Aorta (tissue), 5 donors: ENCODE data around the gene HAPLN3. TPM values are rescaled to one million over a fixed set of nuclear protein-coding genes. Genes with fewer than 3 reads are reported as not detected.

Experiments
- ATAC-seq: fragments of 200-7000 bp; cut with Tn5 transposase; one replicate; pipeline ENCODE4 v1.9.1; 2022; ENCODE audit warnings: moderate library complexity; ENCODE audit not compliant: low FRiP score
- DNase-seq, 2 donors: peaks; one replicate each; pipeline ENCODE4 v3.0.0-alpha.2; 2020
- H3K27ac ChIP-seq, 2 donors: one replicate each; pipeline ENCODE4 v1.5.1; 2013; ENCODE audit warnings: low read length in 2 of 2, mild to moderate bottlenecking in 2 of 2, moderate library complexity in 2 of 2, control low read depth in 1 of 2, inconsistent platforms in 1 of 2, low read depth in 1 of 2
- H3K27me3 ChIP-seq, 2 donors: one replicate each; pipeline ENCODE4 v1.6.1; 2013; ENCODE audit warnings: control low read depth in 1 of 2, low read length in 1 of 2, mild to moderate bottlenecking in 1 of 2, moderate library complexity in 1 of 2; ENCODE audit not compliant: insufficient read depth in 2 of 2, control insufficient read depth in 1 of 2
- H3K36me3 ChIP-seq, 2 donors: one replicate each; pipeline ENCODE4 v1.6.1; 2013; ENCODE audit warnings: control low read depth in 1 of 2, low read length in 1 of 2, mild to moderate bottlenecking in 1 of 2; ENCODE audit not compliant: insufficient read depth in 2 of 2, control insufficient read depth in 1 of 2
- H3K4me1 ChIP-seq, 2 donors: one replicate each; pipeline ENCODE4 v1.6.1; 2013; ENCODE audit warnings: low read length in 2 of 2, control low read depth in 1 of 2, mild to moderate bottlenecking in 1 of 2, moderate library complexity in 1 of 2; ENCODE audit not compliant: insufficient read depth in 2 of 2, control insufficient read depth in 1 of 2
- H3K4me3 ChIP-seq, 2 donors: one replicate each; pipeline ENCODE4 v1.5.1; 2013; ENCODE audit warnings: low read length in 2 of 2, control low read depth in 1 of 2, mild to moderate bottlenecking in 1 of 2
- H3K9me3 ChIP-seq: one replicate; pipeline ENCODE4 v1.6.1; 2013; ENCODE audit warnings: mild to moderate bottlenecking, low read length; ENCODE audit not compliant: control insufficient read depth
- WGBS, 2 donors: extraction: QIAGEN DNeasy Blood & Tissue Kit; methylation state at CpG; one replicate each; pipeline ENCODE4 v1.1.7; 2013; 5-methylcytosine and 5-hydroxymethylcytosine counted together
- intact Hi-C, 2 donors: fragments of 100-400 bp; cut with DNase I; formaldehyde crosslinking; loops; one replicate each; pipeline versions ENCODE4 v1.14.2 to v1.15.0; 2022
- polyA plus RNA-seq, 2 donors: library from polyadenylated mRNA; stranded (reverse); fragments of 200-250 nt; gene quantifications; one replicate each; pipeline ENCODE4 v1.2.3, GENCODE V29; 2013
- total RNA-seq, 2 donors: library from RNA; stranded (reverse); fragmentation: NEBNext Ultra II Directional; extraction: Animal tissue kit (Norgen Biotek cat#: 25700); gene quantifications; one replicate each; pipeline ENCODE4 v1.2.1, GENCODE V29; 2021
- donor health status: healthy with polysubstance abuse.
- donor health status: Bipolar disorder and iron deficiency.
- donor health status: DM: no; HTN: no; CAD: no.
- donor health status: DM: no; HTN: no; CAD: no.
- donor health status: DM: yes; HTN: yes; CAD: no.

Gene HAPLN3
- total and polyA plus RNA-seq, 4 donors: 14.4 to 99.4 (median 81.1) TPM

DNA sequence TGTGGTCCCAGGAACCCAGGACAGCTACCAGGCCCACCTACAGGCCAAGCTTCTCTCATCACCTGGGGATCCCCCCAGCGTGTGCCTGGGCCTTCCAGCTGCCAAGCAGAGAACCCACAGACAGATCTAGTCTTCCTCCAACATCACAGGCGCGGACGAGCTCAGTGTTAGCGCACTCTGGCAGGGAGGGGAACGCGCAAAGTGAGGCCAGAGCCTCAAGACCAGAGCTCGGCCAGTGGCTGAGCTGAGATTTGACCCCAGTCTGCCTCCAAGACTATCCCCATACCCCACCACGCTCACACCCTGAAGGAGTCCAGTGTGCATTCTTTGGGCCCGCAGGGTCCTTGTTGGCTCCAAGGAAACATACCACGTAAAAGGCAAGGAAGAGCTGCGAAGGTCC, 12.8 kb upstream of the HAPLN3 start:
- 80 to 81% methylated on average over 12 of the region's 12 CpGs for WGBS, 2 donors
- Histone ChIP-seq H3K27me3 (no peaks in the 10 kb centered on the region), H3K36me3 (peaks cover 0 to 10% of the 10 kb centered on the region in 2 donors), H3K27ac (no peak overlapping the region), H3K9me3 (no peaks in the 10 kb centered on the region), H3K4me1 (peaks cover 0 to 2% of the 10 kb centered on the region in 2 donors), H3K4me3 (no peak overlapping the region)
- ATAC-seq (no peak), DNase-seq (no peak)
- intact Hi-C loops: no loop called here

DNA sequence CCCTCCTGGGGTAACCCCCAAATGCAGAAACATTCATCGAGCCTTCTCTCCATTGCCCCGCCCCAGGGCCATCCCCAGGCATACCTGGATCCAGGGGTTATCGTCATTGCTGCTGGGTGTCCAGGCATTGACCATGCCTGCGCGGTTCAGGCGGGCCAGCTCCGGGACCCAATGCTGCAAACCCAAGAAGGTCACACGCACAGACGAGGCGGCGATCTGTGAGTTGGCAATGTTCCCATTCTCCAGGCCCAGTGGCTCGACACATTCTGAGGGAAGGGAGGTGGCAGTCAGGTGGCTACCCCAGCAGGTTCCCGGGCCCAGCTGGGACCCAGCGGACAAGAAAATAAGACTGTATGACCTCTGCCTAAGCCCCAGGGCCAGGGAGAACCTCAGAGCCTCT, 11.8 kb upstream of the HAPLN3 start:
- H3K36me3 ChIP-seq: peaks cover 0 to 11% of the 10 kb centered on the region in 2 donors
- H3K4me1 ChIP-seq: peaks cover 0 to 2% of the 10 kb centered on the region in 2 donors
- no peaks in the 10 kb centered on the region for H3K9me3 ChIP-seq
- intact Hi-C loops: no loop called here
- ATAC-seq: no peak
- H3K27me3 ChIP-seq: no peaks in the 10 kb centered on the region
- DNase-seq: no peak
- peak overlapping the region in 1 of 2 donors; percentile 23 for H3K27ac ChIP-seq
- 56 to 64% methylated on average over 14 of the region's 14 CpGs for WGBS, 2 donors
- H3K4me3 ChIP-seq: no peak overlapping the region

DNA sequence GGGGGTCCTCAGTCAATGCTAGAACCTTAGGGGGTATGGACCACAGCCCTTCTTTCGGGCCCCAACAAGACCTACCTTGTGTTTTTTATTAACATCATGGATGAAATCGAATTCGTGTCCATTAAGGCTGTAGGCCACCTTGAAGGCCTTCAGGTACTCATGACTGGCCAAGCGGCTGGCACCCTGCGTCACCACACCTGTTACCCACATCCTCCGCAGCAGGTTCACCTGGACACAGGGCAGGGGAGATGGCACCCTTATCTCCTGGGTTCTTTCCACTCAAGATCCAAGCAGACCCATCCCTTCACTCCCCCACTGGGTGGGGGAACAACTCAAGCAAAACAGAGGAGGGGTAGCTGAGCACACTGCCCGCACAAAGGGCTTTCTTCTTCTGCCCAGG, 11.2 kb upstream of the HAPLN3 start:
- no peaks in the 10 kb centered on the region for H3K27me3 ChIP-seq
- peak overlapping the region in 1 of 2 donors; percentile 7 for H3K27ac ChIP-seq
- H3K9me3 ChIP-seq: no peaks in the 10 kb centered on the region
- intact Hi-C loops: no loop called here
- DNase-seq (no peak), ATAC-seq (no peak)
- WGBS, 2 donors: 93 to 96% methylated on average over 7 of the region's 7 CpGs
- H3K4me3 ChIP-seq: no peak overlapping the region
- H3K4me1 ChIP-seq: peaks cover 0 to 2% of the 10 kb centered on the region in 2 donors
- H3K36me3 ChIP-seq: peaks cover 0 to 11% of the 10 kb centered on the region in 2 donors

DNA sequence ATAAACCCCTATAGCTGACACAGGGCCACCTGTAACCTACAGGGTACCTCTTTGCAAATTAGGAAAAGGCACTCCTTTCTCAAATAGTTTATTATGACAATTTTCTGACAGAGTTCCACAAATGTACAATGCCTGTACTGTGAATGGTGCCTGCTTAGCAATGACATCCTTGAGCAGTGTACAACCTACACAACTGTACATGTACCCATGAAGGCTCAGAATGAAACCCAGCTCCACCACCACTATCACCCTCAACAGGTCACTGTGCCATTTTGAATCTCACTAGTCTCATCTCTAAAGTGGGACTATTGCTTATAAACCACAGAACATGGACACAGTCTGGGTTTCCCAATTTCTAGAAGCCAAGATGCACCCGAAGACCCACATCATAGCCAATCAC, 10.8 kb upstream of the HAPLN3 start:
- Histone ChIP-seq H3K4me3 (no peak overlapping the region), H3K36me3 (peaks cover 0 to 11% of the 10 kb centered on the region in 2 donors), H3K4me1 (peaks cover 0 to 2% of the 10 kb centered on the region in 2 donors), H3K27ac (no peak overlapping the region), H3K27me3 (no peaks in the 10 kb centered on the region), H3K9me3 (no peaks in the 10 kb centered on the region)
- intact Hi-C loops: no loop called here
- ATAC-seq (no peak), DNase-seq (no peak)
- 99 to 100% methylated on average over 1 of the region's 1 CpG for WGBS, 2 donors

DNA sequence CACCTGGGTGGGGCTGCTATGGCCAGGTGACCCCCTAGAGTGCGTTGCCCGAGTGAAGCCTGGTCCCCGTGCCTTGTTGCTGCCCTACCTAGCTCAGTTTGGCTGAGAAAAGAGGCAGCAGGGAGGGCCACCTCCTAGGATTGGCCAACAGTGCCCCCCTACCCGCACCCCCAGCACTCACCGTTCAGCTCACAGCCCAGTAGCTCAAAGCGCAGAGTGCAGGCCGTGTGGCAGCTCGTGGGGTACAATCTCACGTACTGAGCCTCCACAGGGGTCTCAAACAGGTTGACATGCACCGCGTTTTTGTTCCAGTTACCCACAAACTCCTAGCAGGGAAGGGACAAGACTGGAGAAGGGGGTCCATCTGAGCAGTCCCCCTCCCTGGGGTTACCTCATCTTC, 10.2 kb upstream of the HAPLN3 start:
- Histone ChIP-seq H3K9me3 (no peaks in the 10 kb centered on the region), H3K4me3 (no peak overlapping the region), H3K27ac (peak overlapping the region in 1 of 2 donors; percentile 21), H3K36me3 (peaks cover 0 to 11% of the 10 kb centered on the region in 2 donors), H3K27me3 (no peaks in the 10 kb centered on the region), H3K4me1 (peaks cover 0 to 2% of the 10 kb centered on the region in 2 donors)
- WGBS, 2 donors: 74 to 76% methylated on average over 11 of the region's 11 CpGs
- ATAC-seq (no peak), DNase-seq (no peak)
- intact Hi-C loops: loop anchor here in 1 of 2 donors (2.0 kb wide), 1 partner anchor 111 kb away; no protein-coding TSS in a partner anchor

DNA sequence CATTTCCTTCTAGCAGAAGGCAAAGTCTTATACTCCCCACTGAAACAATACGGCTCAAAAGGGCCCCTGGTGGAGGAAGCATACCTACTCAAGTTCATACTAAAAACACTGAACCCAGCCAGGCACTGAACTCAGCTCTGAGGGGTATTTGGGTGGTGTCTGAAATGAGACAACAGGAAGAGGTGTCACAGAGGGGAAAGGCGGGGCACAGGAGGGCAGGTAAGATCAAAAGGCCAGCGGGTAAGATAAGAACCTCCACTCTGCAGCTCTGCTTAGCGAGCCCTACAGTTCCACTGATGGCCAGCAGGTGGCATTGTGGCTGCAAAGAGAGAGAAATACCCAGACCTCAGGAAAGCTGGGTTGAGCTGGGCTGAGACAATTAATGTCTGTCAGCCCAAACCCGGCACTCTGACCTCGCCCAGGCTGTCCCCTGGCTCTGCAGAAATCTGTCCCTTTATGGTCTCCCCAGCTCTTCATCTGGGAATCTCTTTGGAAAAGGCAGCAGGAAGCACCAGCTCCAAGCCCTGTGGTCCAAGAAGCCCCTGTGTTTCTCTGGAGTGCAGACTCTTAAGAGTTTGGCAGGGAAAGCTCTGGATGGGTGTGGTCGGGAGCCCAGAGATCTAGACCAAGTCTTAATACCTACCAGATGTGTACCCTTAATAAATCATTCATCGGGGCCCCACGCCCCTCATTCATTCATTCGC, 9.4 kb upstream of the HAPLN3 start:
- H3K4me1 ChIP-seq: peaks cover 0 to 2% of the 10 kb centered on the region in 2 donors
- peak; percentile 86 to 95 for DNase-seq
- H3K9me3 ChIP-seq: no peaks in the 10 kb centered on the region
- no peak overlapping the region for H3K4me3 ChIP-seq
- intact Hi-C loops: loop anchor here (2.0 to 5.0 kb wide), 2 partner anchors 112 to 273 kb away; no protein-coding TSS in a partner anchor
- ATAC-seq: peak; percentile 87
- peak overlapping the region in 1 of 2 donors; percentile 74 for H3K27ac ChIP-seq
- 10 to 11% methylated on average over 10 of the region's 10 CpGs for WGBS, 2 donors
- H3K36me3 ChIP-seq: peaks cover 0 to 11% of the 10 kb centered on the region in 2 donors
- H3K27me3 ChIP-seq: no peaks in the 10 kb centered on the region

DNA sequence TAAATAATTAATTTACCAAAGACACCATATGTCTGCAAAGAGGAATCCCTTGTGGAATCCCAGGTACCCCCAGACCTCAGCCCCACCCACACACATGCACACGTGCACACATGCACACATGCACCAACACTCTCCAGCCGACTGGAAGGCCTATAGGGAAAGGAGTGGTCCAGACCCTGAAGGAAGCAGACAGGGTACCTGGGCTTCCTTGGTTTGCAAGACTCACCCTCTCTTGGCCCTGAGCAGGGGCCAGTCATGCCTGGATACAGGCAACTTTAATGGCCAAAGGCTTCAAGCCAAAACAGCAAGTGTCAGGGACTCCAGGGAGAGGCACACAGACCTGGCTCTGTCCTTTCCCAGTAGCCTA, 8.9 kb upstream of the HAPLN3 start:
- no peak for DNase-seq
- H3K27ac ChIP-seq: peak overlapping the region in 1 of 2 donors; percentile 33
- 43 to 49% methylated on average over 2 of the region's 2 CpGs for WGBS, 2 donors
- peaks cover 3 to 9% of the 10 kb centered on the region in 2 donors for H3K36me3 ChIP-seq
- H3K4me1 ChIP-seq: peaks cover 0 to 2% of the 10 kb centered on the region in 2 donors
- H3K9me3 ChIP-seq: no peaks in the 10 kb centered on the region
- H3K4me3 ChIP-seq: no peak overlapping the region
- no peaks in the 10 kb centered on the region for H3K27me3 ChIP-seq
- ATAC-seq: no peak
- intact Hi-C loops: loop anchor here (2.0 to 5.0 kb wide), 2 partner anchors 113 to 273 kb away; no protein-coding TSS in a partner anchor

DNA sequence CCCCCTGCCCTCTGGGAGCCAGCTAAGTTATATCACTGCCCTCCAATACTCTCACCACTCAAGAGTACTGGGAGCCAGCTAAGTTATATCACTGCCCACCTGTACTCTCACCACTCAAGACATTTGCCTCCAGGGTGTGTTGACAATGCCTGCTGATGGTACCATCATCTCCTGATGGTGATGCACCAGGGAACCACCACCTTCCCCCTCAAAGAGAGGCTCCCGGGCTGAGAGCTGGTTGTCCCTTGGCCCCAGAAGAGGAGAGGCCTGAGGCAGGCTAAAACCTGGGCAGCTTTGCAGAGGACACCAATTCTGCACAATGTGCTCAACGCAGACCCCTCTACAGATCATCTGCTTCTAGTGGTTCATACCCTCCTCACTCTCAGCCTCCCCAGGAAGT, 7.5 kb upstream of the HAPLN3 start:
- Histone ChIP-seq H3K9me3 (no peaks in the 10 kb centered on the region), H3K4me1 (peaks cover 0 to 2% of the 10 kb centered on the region in 2 donors), H3K27me3 (no peaks in the 10 kb centered on the region), H3K4me3 (no peak overlapping the region), H3K36me3 (peaks cover 5 to 12% of the 10 kb centered on the region in 2 donors), H3K27ac (peak overlapping the region in 1 of 2 donors; percentile 34)
- WGBS, 2 donors: 67 to 98% methylated on average over 2 of the region's 2 CpGs
- intact Hi-C loops: loop anchor here in 1 of 2 donors (5.0 kb wide), 1 partner anchor 274 kb away; no protein-coding TSS in a partner anchor
- ATAC-seq: no peak
- no peak for DNase-seq
